Measurements from ENCODE around the gene LDLRAD3. TPM values are rescaled to one million over a fixed set of nuclear protein-coding genes. Genes with fewer than 3 reads are reported as not detected.

Gene LDLRAD3
- total and polyA plus RNA-seq, 4 donors: 2.2 to 14.3 (median 9.9) TPM

DNA sequence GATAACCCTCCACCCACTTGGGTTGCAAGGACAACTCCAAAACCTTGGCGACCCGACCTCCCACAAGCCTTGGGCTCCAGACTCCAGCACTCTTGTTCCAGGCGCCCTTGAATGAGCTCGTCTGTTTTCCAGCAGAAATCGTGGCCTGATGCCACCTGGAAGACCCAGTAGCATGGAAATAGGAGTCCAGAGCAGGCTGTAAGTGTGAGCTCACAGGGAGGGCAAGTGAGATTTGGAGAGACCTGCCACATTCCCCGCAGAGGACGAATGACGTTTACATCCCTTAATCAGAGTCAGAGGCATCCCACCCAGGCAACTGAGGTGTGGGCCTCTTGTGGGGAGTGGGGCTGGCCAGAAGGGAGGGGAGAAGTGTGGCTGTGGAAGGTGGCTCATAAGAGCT lies 71.9 kb downstream of the LDLRAD3 start:
- Histone ChIP-seq H3K9me3 (ENCODE audit: control insufficient read depth in 4 of 4, insufficient read depth in 3 of 4, low read length in 3 of 4) (peaks cover 0 to 3% (median 0%) of the 10 kb centered on the region in 4 donors), H3K36me3 (ENCODE audit: control insufficient read depth in 4 of 4, insufficient read depth in 4 of 4, low read length in 4 of 4) (no peaks in the 10 kb centered on the region), H3K27me3 (ENCODE audit: control insufficient read depth in 3 of 3, insufficient read depth in 3 of 3, low read length in 2 of 3) (no peaks in the 10 kb centered on the region), H3K4me1 (ENCODE audit: control insufficient read depth in 5 of 5, insufficient read depth in 5 of 5, low read length in 5 of 5) (peaks cover 0 to 31% (median 6%) of the 10 kb centered on the region in 5 donors), H3K27ac (ENCODE audit: low read depth in 1 of 2, low read length in 1 of 2) (no peak overlapping the region), H3K4me3 (no peak overlapping the region), H3K9ac (ENCODE audit: insufficient read depth in 1 of 2, low read length in 2 of 2) (no peak overlapping the region)
- 64 to 82% methylated on average over 8 of the region's 8 CpGs for WGBS, 2 donors
- no peak for ATAC-seq (ENCODE audit: insufficient read depth, low FRiP score)
- DNase-seq: peak; percentile 41 to 74 (median 46)
- TF ChIP-seq, protein P1, sequence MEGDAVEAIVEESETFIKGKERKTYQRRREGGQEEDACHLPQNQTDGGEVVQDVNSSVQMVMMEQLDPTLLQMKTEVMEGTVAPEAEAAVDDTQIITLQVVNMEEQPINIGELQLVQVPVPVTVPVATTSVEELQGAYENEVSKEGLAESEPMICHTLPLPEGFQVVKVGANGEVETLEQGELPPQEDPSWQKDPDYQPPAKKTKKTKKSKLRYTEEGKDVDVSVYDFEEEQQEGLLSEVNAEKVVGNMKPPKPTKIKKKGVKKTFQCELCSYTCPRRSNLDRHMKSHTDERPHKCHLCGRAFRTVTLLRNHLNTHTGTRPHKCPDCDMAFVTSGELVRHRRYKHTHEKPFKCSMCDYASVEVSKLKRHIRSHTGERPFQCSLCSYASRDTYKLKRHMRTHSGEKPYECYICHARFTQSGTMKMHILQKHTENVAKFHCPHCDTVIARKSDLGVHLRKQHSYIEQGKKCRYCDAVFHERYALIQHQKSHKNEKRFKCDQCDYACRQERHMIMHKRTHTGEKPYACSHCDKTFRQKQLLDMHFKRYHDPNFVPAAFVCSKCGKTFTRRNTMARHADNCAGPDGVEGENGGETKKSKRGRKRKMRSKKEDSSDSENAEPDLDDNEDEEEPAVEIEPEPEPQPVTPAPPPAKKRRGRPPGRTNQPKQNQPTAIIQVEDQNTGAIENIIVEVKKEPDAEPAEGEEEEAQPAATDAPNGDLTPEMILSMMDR (IDR thresholded peaks at IDR 0.05; ENCODE audit: control extremely low read depth, extremely low read depth): no peak

DNA sequence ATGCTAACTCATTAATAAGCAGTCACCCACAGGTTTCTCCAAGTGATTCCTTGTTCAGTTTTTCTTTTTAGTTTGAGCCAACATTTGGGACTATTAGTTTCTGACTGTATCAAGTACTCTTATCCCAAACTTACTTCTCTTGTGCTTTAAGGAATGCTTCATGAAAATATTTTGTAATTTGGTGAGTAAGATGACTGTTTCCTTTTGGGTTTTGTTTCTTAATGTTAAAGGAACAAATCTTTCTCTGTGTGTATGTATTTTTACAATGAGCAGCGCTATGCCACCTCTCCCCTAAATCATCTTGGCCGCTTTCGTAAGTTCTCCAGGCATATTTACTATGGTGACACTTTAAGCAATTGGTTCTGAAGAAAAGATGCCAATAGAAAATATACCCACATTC lies 72.4 kb downstream of the LDLRAD3 start:
- ATAC-seq (ENCODE audit: insufficient read depth, low FRiP score): no peak
- TF ChIP-seq, protein P1 (IDR thresholded peaks at IDR 0.05; ENCODE audit: control extremely low read depth, extremely low read depth): no peak
- H3K4me3 ChIP-seq: no peak overlapping the region
- no peak overlapping the region for H3K9ac ChIP-seq (ENCODE audit: insufficient read depth in 1 of 2, low read length in 2 of 2)
- no peak overlapping the region for H3K27ac ChIP-seq (ENCODE audit: low read depth in 1 of 2, low read length in 1 of 2)
- DNase-seq: peak in 1 of 3 donors; percentile 18
- WGBS, 2 donors: 78 to 79% methylated on average over 3 of the region's 3 CpGs
- H3K4me1 ChIP-seq (ENCODE audit: control insufficient read depth in 5 of 5, insufficient read depth in 5 of 5, low read length in 5 of 5): peaks cover 0 to 31% (median 6%) of the 10 kb centered on the region in 5 donors
- H3K27me3 ChIP-seq (ENCODE audit: control insufficient read depth in 3 of 3, insufficient read depth in 3 of 3, low read length in 2 of 3): no peaks in the 10 kb centered on the region
- peaks cover 0 to 3% (median 0%) of the 10 kb centered on the region in 4 donors for H3K9me3 ChIP-seq (ENCODE audit: control insufficient read depth in 4 of 4, insufficient read depth in 3 of 4, low read length in 3 of 4)
- no peaks in the 10 kb centered on the region for H3K36me3 ChIP-seq (ENCODE audit: control insufficient read depth in 4 of 4, insufficient read depth in 4 of 4, low read length in 4 of 4)

DNA sequence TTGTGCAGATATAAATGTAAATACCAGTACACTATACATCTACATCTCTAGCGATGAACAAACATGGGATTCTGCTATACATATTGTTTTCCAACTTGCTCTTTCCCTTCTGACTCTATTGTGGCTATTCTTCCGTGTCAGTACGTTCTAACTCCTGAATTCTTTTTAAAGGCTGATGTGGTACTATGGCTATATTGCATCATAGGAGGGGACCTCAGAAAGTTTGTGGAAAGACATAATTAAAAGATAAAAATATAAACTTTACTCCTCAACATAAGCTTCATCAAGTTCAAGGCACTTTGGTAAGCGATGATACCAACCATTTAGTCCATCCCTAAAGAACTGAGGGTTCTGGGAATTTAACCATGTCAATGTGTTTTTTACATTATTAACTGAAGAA lies 72.8 kb downstream of the LDLRAD3 start:
- Histone ChIP-seq H3K27me3 (ENCODE audit: control insufficient read depth in 3 of 3, insufficient read depth in 3 of 3, low read length in 2 of 3) (no peaks in the 10 kb centered on the region), H3K9me3 (ENCODE audit: control insufficient read depth in 4 of 4, insufficient read depth in 3 of 4, low read length in 3 of 4) (peaks cover 0 to 3% (median 0%) of the 10 kb centered on the region in 4 donors), H3K9ac (ENCODE audit: insufficient read depth in 1 of 2, low read length in 2 of 2) (no peak overlapping the region), H3K27ac (ENCODE audit: low read depth in 1 of 2, low read length in 1 of 2) (no peak overlapping the region), H3K36me3 (ENCODE audit: control insufficient read depth in 4 of 4, insufficient read depth in 4 of 4, low read length in 4 of 4) (no peaks in the 10 kb centered on the region), H3K4me3 (no peak overlapping the region), H3K4me1 (ENCODE audit: control insufficient read depth in 5 of 5, insufficient read depth in 5 of 5, low read length in 5 of 5) (peaks cover 0 to 31% (median 6%) of the 10 kb centered on the region in 5 donors)
- DNase-seq (no peak), ATAC-seq (ENCODE audit: insufficient read depth, low FRiP score) (no peak)
- TF ChIP-seq, protein P1 (IDR thresholded peaks at IDR 0.05; ENCODE audit: control extremely low read depth, extremely low read depth): no peak
- 92 to 94% methylated on average over 4 of the region's 4 CpGs for WGBS, 2 donors

All from lung (tissue), 12 donors.